HG03064 (cell line): ENCODE data around the gene CTNS.
"Not testable (repeated sequence)": the region's sequence is repeated elsewhere in the genome, so short reads cannot be mapped to it uniquely, and the experiment has no call there.

ENCODE experiments used
- ATAC-seq: cut with Tn5 transposase; IDR thresholded peaks from one replicate; pipeline ENCODE4 v1.9.1; 2021; ENCODE audit warnings: low read depth; ENCODE audit not compliant: unreplicated experiment

CTNS gene

DNA sequence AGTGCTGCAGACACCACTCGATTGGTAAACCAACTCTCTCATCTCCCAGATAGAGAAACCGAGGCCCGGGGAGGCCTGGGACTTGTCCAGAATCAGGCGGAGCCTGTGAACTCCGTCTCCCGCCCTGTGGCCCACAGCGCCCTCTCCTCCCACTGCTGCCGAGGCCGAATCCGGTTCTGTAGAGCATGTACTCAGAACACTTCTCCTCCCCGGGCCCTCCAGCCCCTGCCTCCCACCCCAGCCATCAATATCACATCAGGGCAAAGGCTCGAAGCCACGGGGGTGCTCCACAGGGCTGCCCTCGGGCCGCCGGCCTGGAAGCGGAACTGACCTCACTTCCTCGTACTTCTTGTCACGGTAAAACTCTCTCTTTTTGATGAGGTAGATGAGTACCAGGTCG lies 45.0 kb downstream of the CTNS start:
- ATAC-seq = no peak

DNA sequence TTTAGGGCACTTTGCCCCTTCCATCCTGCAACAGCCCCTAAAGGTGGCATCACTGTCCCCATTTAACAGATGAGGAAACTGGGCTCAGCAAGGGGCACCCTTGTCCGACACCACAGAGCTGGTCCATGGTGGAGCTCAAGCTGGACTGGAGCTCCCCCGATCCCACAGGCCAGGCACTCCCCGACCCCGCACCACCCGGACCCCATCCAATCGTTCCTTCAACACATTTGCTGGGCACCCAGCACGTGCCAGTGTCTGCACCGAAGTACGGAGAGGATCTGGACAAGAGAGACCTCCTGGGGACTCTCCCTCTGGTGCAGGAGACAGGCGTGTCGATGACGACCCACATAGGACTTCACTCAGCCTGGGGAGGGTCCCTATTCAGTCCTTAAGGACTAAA lies 45.5 kb downstream of the CTNS start:
- ATAC-seq = no peak

- ATAC-seq = no peak
Observed at GRCh38 chr17:3683054-3683511, 46.5 kb downstream of the CTNS start.

GRCh38 chr17:3685174-3685573 lies 48.6 kb downstream of the CTNS start:
- no peak for ATAC-seq

GRCh38 chr17:3688027-3688553 lies 51.5 kb downstream of the CTNS start:
- ATAC-seq = no peak

DNA sequence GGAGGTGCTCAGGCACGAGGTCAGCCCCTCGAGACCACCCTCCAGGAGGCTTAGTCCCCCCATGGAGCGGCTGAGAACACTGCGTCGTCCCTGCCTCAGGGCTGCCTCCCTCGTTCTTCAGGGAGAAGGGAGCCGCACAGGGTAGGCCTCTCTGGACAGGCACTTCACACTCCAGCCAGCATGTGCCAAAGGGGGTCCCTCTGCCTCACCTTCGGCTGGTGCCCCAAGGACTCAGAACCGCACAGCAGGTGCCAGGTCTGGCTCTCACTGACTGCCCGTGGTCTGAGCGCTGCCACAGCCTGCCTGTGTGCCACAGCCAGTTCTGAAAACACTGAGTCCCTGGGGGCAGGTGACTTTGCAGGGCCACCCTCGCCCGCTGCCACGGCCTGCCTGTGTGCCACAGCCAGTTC lies 52.3 kb downstream of the CTNS start:
- ATAC-seq = no peak

DNA sequence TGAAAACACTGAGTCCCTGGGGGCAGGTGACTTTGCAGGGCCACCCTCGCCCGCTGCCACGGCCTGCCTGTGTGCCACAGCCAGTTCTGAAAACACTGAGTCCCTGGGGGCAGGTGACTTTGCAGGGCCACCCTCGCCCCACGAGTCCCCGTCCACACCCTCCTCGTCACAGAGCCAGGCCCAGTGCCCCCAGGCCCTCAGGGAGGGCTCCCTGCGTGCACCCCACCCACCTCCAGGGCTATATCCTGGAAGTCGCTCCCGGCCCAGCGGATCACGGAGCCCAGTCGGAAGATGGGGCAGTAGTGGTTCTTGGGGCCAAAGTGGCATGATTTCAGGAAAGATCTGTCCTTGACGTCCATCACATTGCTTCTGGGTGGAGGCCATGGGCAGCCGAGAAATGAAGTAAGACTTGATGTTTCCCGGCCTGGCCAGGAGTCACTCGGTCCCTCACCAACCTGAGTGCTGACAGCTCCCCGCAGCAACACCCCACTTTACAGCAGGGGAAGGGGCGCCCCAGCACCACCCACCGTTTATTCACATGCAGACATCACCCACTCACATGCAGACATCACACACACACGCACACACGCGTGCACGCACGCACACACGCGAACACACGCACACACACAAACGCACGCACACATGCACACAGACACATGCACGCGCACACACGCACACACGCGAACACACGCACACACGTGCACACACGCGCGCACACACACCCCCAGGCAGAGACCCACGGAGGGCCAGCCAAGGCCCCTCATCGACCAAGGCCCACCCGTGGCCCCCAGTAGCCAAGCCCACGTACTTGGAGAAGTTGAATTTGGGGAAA lies 52.9 kb downstream of the CTNS start:
- no peak for ATAC-seq

DNA sequence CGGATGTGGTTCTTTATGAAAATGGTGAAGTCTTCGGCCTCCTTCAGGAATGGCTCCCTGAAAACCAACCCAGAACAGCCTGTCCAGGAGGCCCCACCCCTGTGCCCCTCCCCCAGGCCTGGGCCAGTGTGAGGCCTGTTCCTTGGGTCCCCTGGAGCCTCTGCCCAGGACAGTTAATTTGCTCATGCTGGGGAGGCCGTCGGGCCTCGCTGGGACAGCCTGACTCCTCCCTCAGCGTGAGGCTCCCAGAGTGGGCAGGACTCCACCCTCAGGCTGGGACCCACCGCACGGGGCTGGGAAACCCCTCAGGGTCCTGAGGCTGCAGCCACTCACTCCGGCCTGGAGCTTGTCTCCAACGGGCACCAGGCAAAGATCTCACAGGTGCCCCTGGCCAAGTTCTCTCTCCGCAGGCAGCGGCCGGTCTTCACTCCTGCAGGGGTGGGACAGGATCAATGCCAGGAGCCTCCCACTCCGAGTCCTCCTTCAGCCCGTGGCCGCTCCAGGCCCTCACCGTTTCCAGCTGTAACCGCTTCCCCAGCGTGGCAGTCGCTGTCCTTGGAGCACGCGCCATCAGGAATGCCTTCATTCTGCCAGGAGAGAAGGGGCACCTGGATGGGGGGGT lies 53.6 kb downstream of the CTNS start:
- no peak for ATAC-seq

DNA sequence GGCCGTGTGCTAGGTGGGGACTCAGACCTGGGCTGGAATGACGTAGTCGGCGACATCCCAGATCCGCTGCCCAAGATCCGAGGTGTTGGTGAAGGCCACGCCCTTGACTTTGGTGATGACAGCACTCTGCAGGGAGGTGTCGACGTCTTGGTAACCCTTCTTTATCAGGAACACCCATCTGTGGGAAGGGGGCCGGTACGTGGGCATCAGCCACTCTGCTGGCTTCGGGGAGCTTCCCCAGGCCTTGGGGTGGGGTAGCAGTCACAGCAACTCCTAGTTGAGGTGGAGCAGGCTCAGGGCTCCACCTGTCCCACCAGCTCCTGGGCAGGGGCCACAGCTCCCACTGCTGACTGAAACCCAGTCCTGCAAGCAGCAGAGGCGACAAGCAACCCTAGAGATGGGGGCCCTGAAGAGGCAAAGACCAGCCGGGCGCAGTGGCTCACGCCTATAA lies 55.1 kb downstream of the CTNS start:
- ATAC-seq = no peak

- no peak for ATAC-seq
Observed at GRCh38 chr17:3692346-3692745, 55.8 kb downstream of the CTNS start.

- no peak for ATAC-seq
Observed at GRCh38 chr17:3693141-3693540, 56.6 kb downstream of the CTNS start.

GRCh38 chr17:3693829-3694231 lies 57.3 kb downstream of the CTNS start:
- no peak for ATAC-seq

DNA sequence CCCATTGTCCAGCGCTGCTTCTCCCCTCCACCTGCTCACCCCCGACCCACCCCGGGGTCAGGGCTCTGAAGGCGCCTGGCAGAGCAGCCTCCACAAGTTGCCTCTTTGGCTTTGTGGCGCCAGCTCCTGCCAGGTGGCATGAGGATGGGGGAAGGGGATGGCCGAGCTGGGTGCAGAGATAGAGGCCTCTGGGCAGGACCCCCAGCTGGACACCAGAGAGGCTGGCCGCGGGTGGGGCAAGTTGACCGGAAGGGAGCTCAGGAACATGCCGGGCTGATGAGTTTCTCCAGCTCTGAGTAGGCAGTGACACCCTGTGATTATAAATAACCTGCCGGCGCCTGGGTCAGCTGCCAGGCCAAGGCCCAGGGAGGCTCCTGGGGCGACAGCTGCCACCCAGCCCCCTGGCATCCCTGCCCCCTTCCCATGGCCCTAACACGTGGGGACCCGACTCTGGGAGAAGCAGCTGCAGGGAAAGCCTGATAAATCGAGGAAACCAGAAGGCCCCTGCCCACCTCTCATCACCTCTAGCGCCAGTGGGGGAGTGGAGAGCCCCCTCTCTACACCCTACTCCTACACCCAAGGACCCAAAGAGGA lies 58.7 kb downstream of the CTNS start:
- ATAC-seq = no peak

DNA sequence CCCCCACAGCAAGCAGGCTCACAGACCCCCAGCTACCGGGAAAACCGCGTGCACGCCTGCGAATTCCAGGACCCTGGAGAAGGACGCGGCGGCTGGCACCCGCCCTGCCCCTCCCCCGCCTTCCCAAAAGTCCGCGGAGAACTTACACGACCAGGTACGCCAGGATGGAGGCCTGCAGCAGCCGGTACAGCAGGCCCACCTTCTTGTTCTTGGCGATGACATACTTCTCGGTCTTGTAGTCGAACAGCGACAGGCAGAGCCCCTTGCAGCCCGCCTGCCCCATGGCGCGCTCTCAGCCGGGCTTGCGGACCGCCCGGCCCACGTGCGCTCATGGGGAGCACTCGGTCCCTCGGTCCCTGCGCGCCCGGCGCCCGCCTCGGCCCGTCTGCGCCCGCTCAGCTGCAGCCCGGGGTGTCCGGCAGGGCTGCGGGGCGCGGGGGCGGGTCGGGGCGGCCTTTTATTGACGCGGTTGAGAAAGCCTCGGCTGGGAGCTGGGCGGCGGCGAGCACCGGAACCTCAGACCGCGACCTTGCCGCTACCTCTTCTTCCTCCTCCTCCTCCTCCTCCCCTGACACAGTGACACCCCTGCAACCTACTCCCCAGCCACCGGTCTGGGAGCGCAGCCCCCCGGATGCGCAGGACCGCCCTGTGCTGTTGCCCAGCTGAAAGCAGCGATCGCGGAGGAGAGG lies 59.3 kb downstream of the CTNS start, which contains the start of gene P2RX5:
Gene P2RX5, minus strand, starts transcription at position 433 of the 689 bp plus-strand sequence. Its CDS starts 150 bp downstream, at position 283.
- ATAC-seq = no peak

GRCh38 chr17:3697103-3697476 lies 60.5 kb downstream of the CTNS start:
- no peak for ATAC-seq

GRCh38 chr17:3698139-3698538 lies 61.6 kb downstream of the CTNS start:
- ATAC-seq = no peak

DNA sequence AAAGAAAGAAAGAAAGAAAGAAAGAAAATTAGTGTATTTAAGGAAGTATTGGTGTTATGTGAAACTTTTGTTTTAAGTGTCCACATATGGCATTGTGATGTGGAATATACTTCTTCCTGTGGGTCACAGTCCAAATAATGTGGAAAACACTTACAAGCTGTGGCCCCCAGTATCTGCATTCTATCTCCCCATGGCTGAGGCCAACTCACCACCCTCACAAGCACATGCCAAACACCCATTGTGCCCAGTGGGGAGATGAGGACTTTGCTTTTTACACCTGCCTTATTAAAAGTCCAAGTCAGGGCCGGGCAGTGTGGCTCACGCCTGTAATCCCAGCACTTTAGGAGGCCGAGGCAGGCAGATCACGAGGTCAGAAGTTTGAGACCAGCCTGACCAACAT lies 63.4 kb downstream of the CTNS start:
- ATAC-seq = no peak

GRCh38 chr17:3702041-3702539 lies 65.5 kb downstream of the CTNS start:
- not testable (repeated sequence) for ATAC-seq

GRCh38 chr17:3704931-3705717 lies 68.6 kb downstream of the CTNS start:
- ATAC-seq = no peak

GRCh38 chr17:3705718-3705984 lies 69.1 kb downstream of the CTNS start:
- ATAC-seq = not testable (repeated sequence)
